GM21526 (cell line): ENCODE results near the gene C5AR2.
"Not testable (repeated sequence)": the region's sequence is repeated elsewhere in the genome, so short reads cannot be mapped to it uniquely, and the experiment has no call there.

Source experiments
- ATAC-seq: cut with Tn5 transposase; IDR thresholded peaks from one replicate; pipeline ENCODE4 v1.9.1; 2021; ENCODE audit warnings: moderate library complexity; ENCODE audit not compliant: unreplicated experiment, low FRiP score

The C5AR2 gene

DNA sequence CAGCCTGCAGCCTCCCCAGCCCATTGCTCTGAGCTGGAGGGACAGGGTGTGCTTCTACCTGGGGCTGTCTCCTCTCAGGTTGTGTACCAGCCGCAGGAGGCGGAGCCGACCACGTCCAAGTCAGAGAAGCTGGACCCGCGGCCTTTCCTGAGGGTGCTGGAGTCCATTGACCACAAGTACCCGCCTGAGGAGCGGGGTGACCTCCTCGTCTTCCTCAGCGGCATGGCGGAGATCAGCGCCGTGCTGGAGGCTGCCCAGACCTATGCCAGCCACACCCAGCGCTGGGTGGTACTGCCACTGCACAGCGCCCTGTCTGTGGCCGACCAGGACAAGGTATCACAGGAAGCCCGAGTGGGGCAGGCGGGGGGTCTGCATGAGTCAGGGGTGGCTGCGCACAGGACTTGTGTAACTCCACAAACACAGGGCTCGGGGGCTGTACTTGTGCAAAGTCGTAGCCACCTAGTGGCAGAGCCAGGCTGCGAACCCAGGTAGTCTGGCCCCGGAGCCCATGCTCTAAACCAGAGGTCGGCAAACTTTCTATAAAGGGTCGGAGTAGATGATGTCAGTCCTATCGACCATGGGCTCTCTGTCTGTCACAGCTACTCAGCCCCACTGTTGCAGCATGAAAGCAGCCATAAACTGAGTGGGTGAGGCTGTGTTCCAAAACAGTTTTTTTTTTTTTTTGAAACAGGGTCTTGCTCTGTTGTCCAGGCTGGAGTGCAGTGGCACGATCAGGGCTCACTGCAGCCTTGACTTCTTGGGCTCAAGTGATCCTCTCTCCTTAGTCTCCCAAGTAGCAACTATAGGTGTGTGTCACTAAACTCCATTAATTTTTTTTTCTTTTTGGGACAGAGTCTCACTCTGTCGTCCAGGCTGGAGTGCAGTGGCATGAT lies 26.1 kb downstream of the C5AR2 start:
- ATAC-seq: no peak

DNA sequence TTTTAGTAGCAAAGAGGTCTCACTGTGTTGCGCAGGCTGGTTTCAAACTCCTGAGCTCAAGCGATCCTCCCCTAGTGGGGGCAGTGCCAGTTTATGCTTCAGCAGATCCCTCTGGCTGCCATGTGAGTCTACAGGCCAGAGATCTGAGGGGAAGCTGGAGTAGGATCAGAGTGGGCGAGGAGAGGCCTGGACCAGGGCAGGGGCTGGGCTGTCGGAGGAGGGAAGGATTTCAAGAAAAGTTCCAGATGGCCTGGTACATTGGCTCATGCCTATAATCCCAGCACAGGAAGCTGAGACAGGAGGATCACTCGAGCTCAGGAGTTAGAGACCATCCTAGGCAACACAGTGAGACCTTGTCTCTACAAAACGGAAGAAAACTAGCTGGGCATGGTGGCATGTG lies 27.0 kb downstream of the C5AR2 start:
- ATAC-seq: no peak

GRCh38 chr19:47362321-47362720 lies 30.3 kb downstream of the C5AR2 start:
- no peak for ATAC-seq

- no peak for ATAC-seq
Measured at GRCh38 chr19:47363758-47364531, 32.0 kb downstream of the C5AR2 start.

DNA sequence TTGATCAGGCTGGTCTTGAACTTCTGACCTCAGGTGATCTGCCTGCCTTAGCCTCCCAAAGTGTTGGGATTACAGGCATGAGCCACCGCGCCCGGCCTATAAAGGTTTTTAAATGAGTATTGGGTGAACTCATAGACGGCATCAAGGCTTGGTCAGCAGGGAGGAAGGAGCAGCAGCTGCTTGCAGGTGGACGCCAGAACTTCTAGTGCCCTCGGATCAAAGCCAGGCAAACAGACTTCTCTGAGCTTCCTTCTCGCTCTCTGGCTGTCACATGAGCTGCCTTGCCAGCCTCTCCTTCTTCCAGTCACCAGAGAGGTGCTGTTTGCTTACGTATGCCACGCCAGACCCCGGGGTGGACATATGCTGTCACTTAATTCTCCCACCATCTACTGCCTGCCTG lies 33.5 kb downstream of the C5AR2 start:
- not testable (repeated sequence) for ATAC-seq

GRCh38 chr19:47370045-47370611 lies 38.2 kb downstream of the C5AR2 start:
- ATAC-seq: no peak

DNA sequence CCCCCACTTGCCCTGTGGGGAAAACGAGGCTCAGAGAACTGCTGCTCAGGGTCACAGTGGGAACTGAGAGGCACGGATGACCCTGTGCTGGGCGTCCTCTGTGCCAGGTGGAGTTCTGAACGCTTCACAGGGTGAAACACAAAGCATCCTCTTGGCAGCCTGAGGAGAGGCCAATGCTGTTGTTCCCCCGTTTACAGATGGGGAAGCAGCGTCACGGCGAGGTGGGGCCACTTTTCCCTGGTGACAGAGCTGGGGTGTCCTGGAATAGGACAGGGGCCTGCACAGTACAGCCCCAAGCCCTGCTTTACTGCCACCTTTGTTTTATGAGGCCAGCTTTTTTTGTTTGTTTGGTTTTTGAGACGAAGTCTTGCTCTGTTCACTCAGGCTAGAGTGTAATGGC lies 39.3 kb downstream of the C5AR2 start:
- no peak for ATAC-seq

DNA sequence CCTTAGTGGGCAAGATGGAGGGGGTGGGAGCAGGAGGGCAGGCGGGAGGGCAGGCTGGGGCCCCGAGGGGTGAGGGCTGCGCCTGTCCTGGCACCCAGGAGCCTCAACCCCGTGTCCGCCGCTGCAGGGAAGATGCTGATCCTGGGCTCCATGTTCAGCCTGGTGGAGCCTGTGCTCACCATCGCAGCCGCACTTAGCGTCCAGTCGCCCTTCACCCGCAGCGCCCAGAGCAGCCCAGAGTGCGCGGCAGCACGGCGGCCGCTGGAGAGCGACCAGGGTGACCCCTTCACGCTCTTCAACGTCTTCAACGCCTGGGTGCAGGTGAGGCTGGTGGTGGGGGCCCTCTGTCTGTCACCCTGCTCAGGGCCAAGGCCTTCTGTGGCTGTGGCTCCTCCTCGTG lies 40.6 kb downstream of the C5AR2 start:
- ATAC-seq: no peak

DNA sequence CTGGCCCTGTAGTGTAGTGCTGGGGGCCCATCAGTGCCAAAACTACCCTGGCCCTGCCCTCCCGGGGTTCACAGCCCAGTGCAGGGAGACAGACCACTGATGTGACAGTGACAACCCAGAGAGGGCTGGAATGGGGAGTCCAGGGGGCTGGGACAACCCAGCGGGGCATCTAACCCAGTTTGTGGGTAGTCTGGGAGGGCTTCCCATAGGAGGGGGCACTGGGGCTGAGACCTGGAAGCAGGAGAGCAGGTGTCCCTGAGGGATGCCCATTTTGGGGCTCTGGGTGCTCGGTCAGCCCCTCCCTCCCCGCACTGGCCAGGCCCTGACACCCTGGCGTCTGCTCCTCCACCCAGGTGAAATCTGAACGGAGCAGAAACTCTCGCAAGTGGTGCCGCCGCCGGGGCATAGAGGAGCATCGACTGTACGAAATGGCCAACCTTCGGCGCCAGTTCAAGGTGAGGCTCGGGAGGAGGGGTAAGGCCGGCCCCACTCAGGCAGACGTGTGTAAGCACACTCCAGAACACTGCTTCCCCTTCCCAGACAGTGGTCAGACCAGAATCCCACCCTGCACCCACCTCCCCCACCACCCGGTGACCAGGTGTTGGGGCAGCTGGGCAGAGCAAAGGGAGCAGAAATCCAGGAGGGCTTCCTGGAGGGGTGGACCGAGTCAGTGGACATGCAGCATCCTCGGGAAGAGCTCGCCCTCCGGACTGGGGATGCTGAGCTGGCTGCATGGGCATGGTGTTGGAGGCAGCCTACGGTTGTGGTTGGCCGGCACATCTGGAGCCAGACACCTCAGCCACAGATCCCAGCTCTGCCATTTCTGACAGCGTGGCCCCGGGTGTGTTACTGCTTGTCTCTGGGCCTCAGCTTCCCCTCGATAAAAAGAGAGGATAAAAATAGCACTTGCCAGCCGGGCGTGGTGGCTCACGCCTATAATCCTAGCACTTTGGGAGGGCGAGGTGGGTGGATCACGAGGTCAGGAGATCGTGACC lies 41.6 kb downstream of the C5AR2 start:
- ATAC-seq: no peak

- no peak for ATAC-seq
Measured at GRCh38 chr19:47374876-47375693, 43.1 kb downstream of the C5AR2 start.

GRCh38 chr19:47375694-47376588 lies 44.0 kb downstream of the C5AR2 start:
- ATAC-seq: no peak

DNA sequence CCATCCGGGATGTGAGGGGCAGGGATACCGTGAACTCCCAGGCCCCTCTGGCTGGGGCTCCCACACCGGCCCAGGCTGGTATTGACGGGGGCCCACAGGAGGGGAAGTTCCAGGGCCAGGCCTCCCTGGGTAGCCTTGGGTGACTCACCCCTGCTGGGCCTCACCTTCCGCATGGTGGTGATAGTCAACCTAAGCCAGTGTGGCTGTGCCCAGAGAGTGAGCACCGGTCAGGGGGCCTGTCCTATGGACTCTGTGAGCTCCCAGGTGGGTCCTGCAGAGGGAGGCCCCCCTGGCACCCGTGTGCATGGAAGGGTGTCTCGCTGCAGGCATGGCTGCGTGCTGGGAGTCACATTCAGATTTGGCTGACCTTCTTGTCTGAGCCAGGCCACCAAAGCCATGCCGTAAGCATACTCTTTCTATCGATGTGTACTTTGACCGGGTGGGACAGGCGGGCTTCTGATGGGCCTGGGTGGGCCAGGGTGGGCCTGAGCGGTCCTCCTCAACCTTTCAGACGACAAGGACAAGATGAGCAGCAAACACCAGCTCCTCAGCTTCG lies 44.7 kb downstream of the C5AR2 start:
- ATAC-seq: no peak

- ATAC-seq: no peak
Measured at GRCh38 chr19:47377208-47377701, 45.3 kb downstream of the C5AR2 start.

GRCh38 chr19:47377801-47378200 lies 45.8 kb downstream of the C5AR2 start:
- ATAC-seq: no peak

DNA sequence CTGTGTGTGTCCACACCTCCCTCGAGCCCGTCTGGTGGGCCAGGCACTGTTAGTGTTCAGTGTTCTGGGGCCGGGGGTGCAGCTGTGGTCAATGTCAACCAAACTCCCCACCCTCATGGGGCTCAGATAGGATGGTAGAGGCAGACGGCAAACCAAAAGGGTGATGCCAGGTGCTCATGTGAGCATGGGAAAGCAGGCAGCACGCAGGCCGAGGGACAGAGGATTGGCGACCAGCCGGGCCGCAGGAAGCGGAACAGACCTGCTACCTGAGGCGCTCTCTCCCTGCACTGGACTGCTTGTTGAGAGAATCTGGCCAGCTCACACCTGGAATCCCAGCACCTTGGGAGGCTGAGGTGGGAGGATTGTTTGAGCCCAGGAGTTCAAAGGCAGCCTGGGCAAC lies 46.3 kb downstream of the C5AR2 start:
- ATAC-seq: no peak

GRCh38 chr19:47379381-47379938 lies 47.5 kb downstream of the C5AR2 start:
- ATAC-seq: no peak

GRCh38 chr19:47380559-47380958 lies 48.6 kb downstream of the C5AR2 start:
- no peak for ATAC-seq

DNA sequence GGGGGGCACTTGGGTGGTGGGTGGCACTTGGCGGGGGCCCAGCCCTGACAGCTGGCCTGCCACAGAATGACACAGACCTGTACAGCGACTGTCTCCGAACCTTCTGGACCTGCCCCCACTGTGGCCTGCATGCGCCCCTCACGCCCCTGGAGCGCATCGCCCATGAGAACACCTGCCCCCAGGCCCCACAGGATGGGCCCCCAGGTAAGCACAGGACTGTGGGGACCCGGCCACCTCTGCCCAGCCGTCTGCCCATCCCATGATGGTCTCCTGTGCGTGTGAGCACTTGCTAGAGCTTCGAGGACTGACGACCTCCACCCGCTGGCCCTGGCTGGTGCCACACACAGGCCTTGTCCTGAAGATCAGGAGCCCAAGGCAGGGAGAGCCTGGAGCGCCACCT lies 49.1 kb downstream of the C5AR2 start:
- ATAC-seq: no peak
